A549 (cell line): ENCODE measurements around the gene NNAT. TPM values are rescaled to one million over a fixed set of nuclear protein-coding genes. Genes with fewer than 3 reads are reported as not detected.

Experiments used
- ATAC-seq, 2 experiments: fragments of 200-7000 bp in 1 of 2; fragments of >200 bp in 1 of 2; cut with Nextera tagmentation in 1 of 2; cut with Tn5 transposase in 1 of 2; 3 replicates each; pipeline versions ENCODE4 v1.8.0 to v1.9.1; 2018 to 2020; ENCODE audit warnings: mild to moderate bottlenecking in 1 of 2, moderate library complexity in 1 of 2
- CTCF ChIA-PET: fragments of 300-600 bp; sonication (Branson Sonifier 250); formaldehyde crosslinking; extraction: SDS; loops from one replicate; lab custom pipeline; 2021; ENCODE audit warnings: antibody characterized with exemption, inconsistent platforms; lab: Yijun Ruan, JAX
- POLR2A ChIA-PET: fragments of 350-600 bp; formaldehyde crosslinking; extraction: SDS; loops from one replicate; lab custom pipeline; 2021; ENCODE audit warnings: antibody characterized with exemption, inconsistent platforms; lab: Yijun Ruan, JAX
- DNase-seq, 2 experiments: peaks; one replicate each; pipeline versions ENCODE4 v3.0.0 to v3.0.0-alpha.2; 2011 to 2016; ENCODE audit warnings: low read depth in 1 of 2, low spot score in 1 of 2
- FAIRE-seq: peaks from 2 replicates; lab custom pipeline; 2011; peaks lifted over from hg19 to GRCh38; lab: Jason Lieb, UNC
- H3K27ac ChIP-seq, 2 experiments: fragments of >200 bp; sonication (Bioruptor Twin); formaldehyde crosslinking; 3 replicates each; pipeline ENCODE4 v1.5.1; 2016 to 2017
- H3K4me1 ChIP-seq: fragments of >200 bp; sonication (Bioruptor Twin); formaldehyde crosslinking; 3 replicates; pipeline ENCODE4 v1.6.1; 2016
- H3K4me2 ChIP-seq: fragments of >200 bp; sonication (Bioruptor Twin); formaldehyde crosslinking; 3 replicates; pipeline ENCODE4 v1.6.1; 2016
- H3K4me3 ChIP-seq: fragments of >200 bp; sonication (Bioruptor Twin); formaldehyde crosslinking; 3 replicates; pipeline ENCODE4 v1.5.1; 2016
- H3K9me3 ChIP-seq: fragments of >200 bp; sonication (Bioruptor Twin); formaldehyde crosslinking; 3 replicates; pipeline ENCODE4 v1.6.1; 2016
- ATOH8 ChIP-seq: fragments of 250-450 bp; sonication (Bioruptor Pico); IDR thresholded peaks from 2 replicates; pipeline ENCODE4 v1.5.0; 2020; ENCODE audit warnings: low read depth, mild to moderate bottlenecking, moderate library complexity
- BCL3 ChIP-seq: fragments of >200 bp; sonication (Bioruptor Twin); formaldehyde crosslinking; IDR thresholded peaks from 3 replicates; pipeline ENCODE4 v1.6.1; 2016
- BHLHE40 ChIP-seq: IDR thresholded peaks from 2 replicates; pipeline ENCODE4 v1.6.1; 2012; ENCODE audit warnings: low read depth, low read length, inconsistent platforms
- CBX8 ChIP-seq: fragments of 200-600 bp; sonication (generic); IDR thresholded peaks from 2 replicates; pipeline ENCODE4 v1.6.1; 2016
- CEBPB ChIP-seq, 2 experiments: fragments of >200 bp in 1 of 2; sonication (Bioruptor Twin) in 1 of 2; formaldehyde crosslinking in 1 of 2; IDR thresholded peaks; 2 replicates each; pipeline ENCODE4 v1.6.1; 2012 to 2016
- CHD2 ChIP-seq: fragments of 150-350 bp; IDR thresholded peaks from 2 replicates; pipeline ENCODE4 v1.6.1; 2014; ENCODE audit warnings: low read length; ENCODE audit not compliant: partially characterized antibody
- CHD4 ChIP-seq: fragments of 200-600 bp; sonication (generic); IDR thresholded peaks from 2 replicates; pipeline ENCODE4 v1.6.1; 2016; ENCODE audit warnings: antibody characterized with exemption, mild to moderate bottlenecking, borderline replicate concordance
- CTCF ChIP-seq: fragments of >200 bp; sonication (Bioruptor Twin); formaldehyde crosslinking; IDR thresholded peaks from 3 replicates; pipeline ENCODE4 v1.5.1; 2016
- E2F6 ChIP-seq: IDR thresholded peaks from 2 replicates; pipeline ENCODE4 v1.6.1; 2012; ENCODE audit warnings: low read depth, borderline replicate concordance
- ELK1 ChIP-seq: fragments of 150-350 bp; IDR thresholded peaks from 2 replicates; pipeline ENCODE4 v1.6.1; 2014; ENCODE audit warnings: low read depth, mild to moderate bottlenecking, low read length
- FOXS1 ChIP-seq: fragments of 250-450 bp; sonication (Bioruptor Pico); IDR thresholded peaks from 2 replicates; pipeline ENCODE4 v1.5.0; 2020; ENCODE audit warnings: mild to moderate bottlenecking, moderate library complexity
- HDAC2 ChIP-seq: fragments of 200-600 bp; sonication (generic); IDR thresholded peaks from 2 replicates; pipeline ENCODE4 v1.6.1; 2016
- HOXA7 ChIP-seq: fragments of 250-450 bp; sonication (Bioruptor Pico); IDR thresholded peaks from 2 replicates; pipeline ENCODE4 v1.5.0; 2020; ENCODE audit warnings: mild to moderate bottlenecking, moderate library complexity
- HOXB13 ChIP-seq: fragments of 250-450 bp; sonication (Bioruptor Pico); IDR thresholded peaks from 2 replicates; pipeline ENCODE4 v1.5.0; 2020; ENCODE audit warnings: low read depth, mild to moderate bottlenecking, moderate library complexity
- HOXB5 ChIP-seq: fragments of 250-450 bp; sonication (Bioruptor Pico); IDR thresholded peaks from 2 replicates; pipeline ENCODE4 v1.5.0; 2020; ENCODE audit warnings: mild to moderate bottlenecking, moderate library complexity
- JUN ChIP-seq, 2 experiments: fragments of >200 bp; sonication (Bioruptor Twin); formaldehyde crosslinking; IDR thresholded peaks; 2 replicates in 1 of 2; 3 replicates in 1 of 2; pipeline ENCODE4 v1.6.1; 2016 to 2017
- JUNB ChIP-seq: fragments of >200 bp; sonication (Bioruptor Twin); formaldehyde crosslinking; IDR thresholded peaks from 2 replicates; pipeline ENCODE4 v1.6.1; 2016
- MAFK ChIP-seq: fragments of 450-650 bp; IDR thresholded peaks from 2 replicates; pipeline ENCODE4 v1.6.1; 2014; ENCODE audit not compliant: partially characterized antibody
- MAX ChIP-seq: IDR thresholded peaks from 2 replicates; pipeline ENCODE4 v1.6.1; 2012
- MYC ChIP-seq: IDR thresholded peaks from 2 replicates; pipeline ENCODE4 v1.6.1; 2012; ENCODE audit warnings: mild to moderate bottlenecking, inconsistent platforms, low read length, improper control_type of control experiment, borderline replicate concordance
- NR3C1 ChIP-seq: fragments of >200 bp; sonication (Bioruptor Twin); formaldehyde crosslinking; IDR thresholded peaks from 3 replicates; pipeline ENCODE4 v1.6.1; 2017
- PHF8 ChIP-seq: fragments of 200-600 bp; sonication (generic); IDR thresholded peaks from 2 replicates; pipeline ENCODE4 v1.6.1; 2016; ENCODE audit warnings: low read depth, mild to moderate bottlenecking, antibody characterized with exemption, moderate library complexity, borderline replicate concordance
- POLR2AphosphoS2 ChIP-seq: conservative IDR thresholded peaks from 2 replicates; pipeline ENCODE4 v1.6.1; 2012; ENCODE audit warnings: low read length, improper control_type of control experiment, inconsistent platforms
- RFX5 ChIP-seq: fragments of 450-650 bp; IDR thresholded peaks from 2 replicates; pipeline ENCODE4 v1.7.1; 2014; ENCODE audit warnings: antibody characterized with exemption, mild to moderate bottlenecking, moderate library complexity
- RNF2 ChIP-seq: fragments of 200-600 bp; sonication (generic); IDR thresholded peaks from 2 replicates; pipeline ENCODE4 v1.6.1; 2016; ENCODE audit warnings: low read depth, mild to moderate bottlenecking, antibody characterized with exemption, moderate library complexity, borderline replicate concordance
- ZC3H11A ChIP-seq: fragments of 450-650 bp; IDR thresholded peaks from 2 replicates; pipeline ENCODE4 v1.6.1; 2014; ENCODE audit warnings: antibody characterized with exemption, mild to moderate bottlenecking
- ZFP36 ChIP-seq: fragments of 450-650 bp; IDR thresholded peaks from 2 replicates; pipeline ENCODE4 v1.6.1; 2014; ENCODE audit warnings: borderline replicate concordance; ENCODE audit not compliant: partially characterized antibody
- ZNF302 ChIP-seq: fragments of 250-450 bp; sonication (Bioruptor Pico); IDR thresholded peaks from 2 replicates; pipeline ENCODE4 v1.9.0; 2021; ENCODE audit warnings: inconsistent platforms, mild to moderate bottlenecking, moderate library complexity
- ZSCAN20 ChIP-seq: fragments of 250-450 bp; sonication (Bioruptor Pico); IDR thresholded peaks from 2 replicates; pipeline ENCODE4 v1.8.0; 2022; ENCODE audit warnings: mild to moderate bottlenecking, moderate library complexity
- WGBS: methylation state at CpG from one replicate; pipeline ENCODE4 v1.1.6; 2017; ENCODE audit errors: missing lambda C conversion rate; 5-methylcytosine and 5-hydroxymethylcytosine counted together
- polyA plus RNA-seq, 4 experiments: library from polyadenylated mRNA; depleted of rRNA in 3 of 4; stranded (reverse); fragments of >200 nt; fragmentation: RNase III in 1 of 4; extraction: RNeasy Plus Mini Kit Qiagen cat#74134 plus additional on column Dnase treatment in 1 of 4; gene quantifications; 2 replicates in 3 of 4; 3 replicates in 1 of 4; pipeline ENCODE4 v1.2.3, GENCODE V29; 2011 to 2017

The NNAT gene
- polyA plus RNA-seq, 2 of the 4 experiments (the other 2 are of a cell fraction), result not detected

GRCh38 chr20:37537505-37537904 is 16.5 kb downstream of the NNAT start:
- 28% methylated on average over 1 of the region's 1 CpG for WGBS
- ATAC-seq (no peak), FAIRE-seq (no peak), DNase-seq (no peak)
- TF ChIP-seq CEBPB (IDR thresholded peaks at IDR 0.05) (no peak), CTCF (no peak), FOXS1 (no peak), JUN (IDR thresholded peaks at IDR 0.05) (no peak), CHD4 (no peak), ZSCAN20 (CRISPR knock-in tag) (no peak), ATOH8 (CRISPR knock-in tag) (no peak), BCL3 (no peak), MAX (no peak), HOXB13 (no peak), RNF2 (no peak), ZNF302 (CRISPR knock-in tag) (no peak), CHD2 (no peak), JUNB (no peak), MYC (no peak)
- Histone ChIP-seq H3K4me1 (peaks cover 6% of the 10 kb centered on the region; the same call in 1 of the 3 replicates), H3K4me3 (no peak overlapping the region), H3K9me3 (no peaks in the 10 kb centered on the region), H3K27ac (no peak overlapping the region), H3K4me2 (no peak overlapping the region)
- CTCF ChIA-PET, result interaction anchor here (1.0 to 4.7 kb wide), 4 partner anchors 26 to 359 kb away, joined by 3 to 29 read pairs (median 6); partner anchors contain the start of gene RPN2
- POLR2A ChIA-PET, result interaction anchor here (0.6 kb wide), 1 partner anchor 328 kb away, joined by 3 read pairs; no protein-coding TSS in a partner anchor

- ChIA-PET CTCF (interaction anchor here (0.9 to 4.7 kb wide), 5 partner anchors 26 to 359 kb away, joined by 3 to 29 read pairs (median 5); partner anchors contain the start of gene RPN2), POLR2A (no interaction called here)
- Histone ChIP-seq H3K27ac (no peak overlapping the region), H3K4me2 (no peak overlapping the region), H3K9me3 (no peaks in the 10 kb centered on the region), H3K4me1 (peaks cover 6% of the 10 kb centered on the region; the same call in 1 of the 3 replicates), H3K4me3 (no peak overlapping the region)
- TF ChIP-seq BHLHE40, result no peak
- TF ChIP-seq NR3C1, result no peak
- TF ChIP-seq CBX8, result no peak
- no peak for TF ChIP-seq ELK1
- TF ChIP-seq HDAC2, result no peak
- TF ChIP-seq RFX5, result no peak
- no peak for TF ChIP-seq E2F6
- TF ChIP-seq PHF8, result no peak
- no peak for TF ChIP-seq ZFP36
- TF ChIP-seq HOXB5 (CRISPR knock-in tag), result no peak
- no peak for TF ChIP-seq JUNB
- no peak for TF ChIP-seq MAFK
- TF ChIP-seq ZNF302 (CRISPR knock-in tag), result no peak
- no peak for TF ChIP-seq FOXS1
- TF ChIP-seq MAX, result no peak
- TF ChIP-seq HOXA7 (CRISPR knock-in tag), result no peak
- TF ChIP-seq BCL3, result no peak
- no peak for TF ChIP-seq MYC
- no peak for TF ChIP-seq POLR2AphosphoS2
- no peak for TF ChIP-seq ZC3H11A
- WGBS, result 80% methylated on average over 5 of the region's 5 CpGs
- ATAC-seq (peak; percentile 73 to 88), FAIRE-seq (no peak), DNase-seq (peak in 1 of 2 experiments; percentile 56)
Measured at GRCh38 chr20:37538003-37538402, 17.0 kb downstream of the NNAT start.
